Keratinocyte (primary cell): ENCODE results near the gene GHITM.

Source experiments
- EZH2 ChIP-seq: IDR thresholded peaks from one replicate; pipeline ENCODE4 v1.6.1; 2012; ENCODE audit warnings: inconsistent platforms, mild to moderate bottlenecking, low read length, moderate library complexity
- TF ChIP-seq, protein P1 (sequence below), 3 experiments: IDR thresholded peaks in 1 of 3; conservative IDR thresholded peaks in 1 of 3; optimal IDR thresholded peaks in 1 of 3; 2 replicates in 2 of 3; 3 replicates in 1 of 3; pipeline versions ENCODE3 to v1.5.1; 2011; ENCODE audit warnings: low read length in 3 of 3, mild to moderate bottlenecking in 3 of 3, moderate library complexity in 2 of 3, control low read depth in 1 of 3, inconsistent platforms in 1 of 3; ENCODE audit not compliant: insufficient read depth in 2 of 3; ENCODE audit errors: extremely low read depth in 1 of 3

DNA sequence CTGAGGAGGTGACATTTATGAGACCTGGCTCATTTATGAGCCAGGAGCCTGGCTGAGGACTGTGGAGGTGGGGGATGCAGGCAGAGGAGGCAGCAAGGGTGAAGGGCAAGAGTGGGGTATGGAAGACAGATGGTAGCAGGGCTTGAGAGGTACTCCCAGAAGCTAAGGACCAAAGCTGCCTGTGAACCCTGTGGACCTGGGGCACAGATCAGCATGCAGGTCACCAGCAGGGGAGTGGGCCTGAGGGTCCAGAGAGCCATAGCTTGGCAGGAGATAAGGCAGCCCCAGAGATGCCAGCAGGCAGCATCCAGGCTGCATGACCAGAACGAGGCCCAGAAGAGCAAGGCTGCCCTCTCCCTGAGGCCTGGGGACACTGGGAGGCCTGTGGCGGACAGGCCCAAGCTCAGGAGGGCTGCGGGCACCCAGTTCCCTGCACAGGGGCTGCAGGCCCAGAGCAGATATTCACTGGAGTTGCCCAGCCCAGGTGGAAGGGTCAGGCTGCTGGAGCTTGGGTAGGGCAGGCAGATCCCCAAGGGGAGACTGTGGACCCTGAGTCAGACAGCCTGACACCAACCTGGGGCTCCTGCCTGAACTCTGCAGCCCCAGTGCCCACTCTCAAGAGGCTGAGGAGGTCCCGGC is 37.6 kb downstream of the GHITM start:
- TF ChIP-seq, protein P1, sequence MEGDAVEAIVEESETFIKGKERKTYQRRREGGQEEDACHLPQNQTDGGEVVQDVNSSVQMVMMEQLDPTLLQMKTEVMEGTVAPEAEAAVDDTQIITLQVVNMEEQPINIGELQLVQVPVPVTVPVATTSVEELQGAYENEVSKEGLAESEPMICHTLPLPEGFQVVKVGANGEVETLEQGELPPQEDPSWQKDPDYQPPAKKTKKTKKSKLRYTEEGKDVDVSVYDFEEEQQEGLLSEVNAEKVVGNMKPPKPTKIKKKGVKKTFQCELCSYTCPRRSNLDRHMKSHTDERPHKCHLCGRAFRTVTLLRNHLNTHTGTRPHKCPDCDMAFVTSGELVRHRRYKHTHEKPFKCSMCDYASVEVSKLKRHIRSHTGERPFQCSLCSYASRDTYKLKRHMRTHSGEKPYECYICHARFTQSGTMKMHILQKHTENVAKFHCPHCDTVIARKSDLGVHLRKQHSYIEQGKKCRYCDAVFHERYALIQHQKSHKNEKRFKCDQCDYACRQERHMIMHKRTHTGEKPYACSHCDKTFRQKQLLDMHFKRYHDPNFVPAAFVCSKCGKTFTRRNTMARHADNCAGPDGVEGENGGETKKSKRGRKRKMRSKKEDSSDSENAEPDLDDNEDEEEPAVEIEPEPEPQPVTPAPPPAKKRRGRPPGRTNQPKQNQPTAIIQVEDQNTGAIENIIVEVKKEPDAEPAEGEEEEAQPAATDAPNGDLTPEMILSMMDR (optimal IDR thresholded peaks at IDR 0.05 in 1 of 3, IDR thresholded peaks at IDR 0.05 in 1 of 3, conservative IDR thresholded peaks at IDR 0.05 in 1 of 3; ENCODE audit: extremely low read depth in 1 of 3, insufficient read depth in 2 of 3, low read length in 3 of 3) = no peak
- no peak for TF ChIP-seq EZH2
